Tibial artery (tissue), 4 donors: Measurements from ENCODE around the gene CEMP1.
"Not testable (repeated sequence)": the region's sequence is repeated elsewhere in the genome, so short reads cannot be mapped to it uniquely, and the experiment has no call there.

Source experiments
- DNase-seq, 2 donors: peaks; one replicate each; pipeline ENCODE4 v3.0.0-alpha.2; 2019
- H3K27ac ChIP-seq, 2 donors: fragments of 200-600 bp; sonication (generic) in 1 of 2; 1 replicate in 1 of 2; 2 replicates in 1 of 2; pipeline ENCODE4 v1.5.1; 2018 to 2019; ENCODE audit warnings: mild to moderate bottlenecking in 1 of 2
- H3K27me3 ChIP-seq, 2 donors: fragments of 200-600 bp; sonication (generic) in 1 of 2; one replicate each; pipeline versions ENCODE4 v1.5.1 to v1.6.0; 2016 to 2019
- H3K36me3 ChIP-seq, 3 donors: fragments of 200-600 bp; sonication (generic) in 2 of 3; one replicate each; pipeline ENCODE4 v1.5.1; 2016 to 2019; ENCODE audit warnings: mild to moderate bottlenecking in 2 of 3
- H3K4me1 ChIP-seq, 4 donors: fragments of 200-600 bp; sonication (generic) in 2 of 4; 1 replicate in 3 of 4; 2 replicates in 1 of 4; pipeline ENCODE4 v1.5.1; 2016 to 2019
- H3K4me3 ChIP-seq, 2 donors: fragments of 200-600 bp; sonication (generic) in 1 of 2; 1 replicate in 1 of 2; 2 replicates in 1 of 2; pipeline ENCODE4 v1.5.1; 2018 to 2019; ENCODE audit warnings: mild to moderate bottlenecking in 2 of 2
- H3K9me3 ChIP-seq, 3 donors: fragments of 200-600 bp; sonication (generic) in 1 of 3; one replicate each; pipeline ENCODE4 v1.5.1; 2016 to 2019
- CTCF ChIP-seq, 2 experiments: fragments of 200-600 bp in 1 of 2; fragments of 450-650 bp in 1 of 2; IDR thresholded peaks; one replicate each; pipeline ENCODE4 v1.5.1; 2017 to 2019; ENCODE audit warnings: antibody characterized with exemption in 2 of 2, mild to moderate bottlenecking in 1 of 2, moderate library complexity in 1 of 2
- intact Hi-C: fragments of 100-400 bp; cut with DNase I; formaldehyde crosslinking; loops from one replicate; pipeline ENCODE4 v1.15.0; 2023; ENCODE audit warnings: low total_unique reads

The CEMP1 gene

GRCh38 chr16:2531371-2531695 lies at the start of gene CEMP1:
TSS of gene CEMP1 (minus strand) at chr16:2531408. CDS start at chr16:2531073, 335 bp downstream.
- Histone ChIP-seq H3K27ac (peak within 1 kb of the TSS; percentile 98 to 99), H3K36me3 (peaks cover 6 to 36% (median 22%) of the 10 kb centered on the region in 3 donors), H3K4me3 (peak within 1 kb of the TSS; percentile 72 to 84), H3K9me3 (no peaks in the 10 kb centered on the region), H3K27me3 (no peaks in the 10 kb centered on the region), H3K4me1 (peaks cover 0 to 12% (median 7%) of the 10 kb centered on the region in 4 donors)
- no peak for TF ChIP-seq CTCF (IDR thresholded peaks at IDR 0.05)
- DNase-seq: no peak
- intact Hi-C loops: no loop called here

DNA sequence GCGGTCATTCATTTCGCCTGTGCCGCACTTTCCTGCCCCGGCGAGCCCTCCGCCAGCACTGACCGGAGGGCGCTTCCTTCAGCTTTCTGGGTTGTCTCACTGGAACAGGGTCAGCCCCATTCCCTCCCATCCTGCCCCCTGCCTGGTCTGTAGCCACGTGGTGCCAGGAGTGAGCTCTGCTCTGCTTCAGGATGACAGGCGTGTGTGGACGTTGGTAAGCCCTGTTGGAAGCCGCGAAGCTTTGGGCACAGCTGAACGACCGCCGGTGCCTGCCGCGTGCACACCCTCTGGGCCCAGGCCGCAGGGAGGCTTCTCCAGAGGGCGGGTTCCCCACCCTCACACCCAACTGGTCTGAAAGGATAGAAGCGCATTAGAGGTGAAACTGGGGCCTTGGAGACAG lies 49.6 kb upstream of the CEMP1 start:
- H3K9me3 ChIP-seq, H3K4me3 ChIP-seq, H3K4me1 ChIP-seq, H3K27ac ChIP-seq, intact Hi-C loops, H3K27me3 ChIP-seq, DNase-seq: not testable (repeated sequence)
- peaks cover 5 to 13% (median 10%) of the 10 kb centered on the region in 3 donors for H3K36me3 ChIP-seq

GRCh38 chr16:2580143-2580542 lies 48.9 kb upstream of the CEMP1 start:
- H3K27ac ChIP-seq, H3K4me3 ChIP-seq, H3K9me3 ChIP-seq, H3K36me3 ChIP-seq, intact Hi-C loops, DNase-seq, H3K4me1 ChIP-seq, H3K27me3 ChIP-seq: not testable (repeated sequence)

DNA sequence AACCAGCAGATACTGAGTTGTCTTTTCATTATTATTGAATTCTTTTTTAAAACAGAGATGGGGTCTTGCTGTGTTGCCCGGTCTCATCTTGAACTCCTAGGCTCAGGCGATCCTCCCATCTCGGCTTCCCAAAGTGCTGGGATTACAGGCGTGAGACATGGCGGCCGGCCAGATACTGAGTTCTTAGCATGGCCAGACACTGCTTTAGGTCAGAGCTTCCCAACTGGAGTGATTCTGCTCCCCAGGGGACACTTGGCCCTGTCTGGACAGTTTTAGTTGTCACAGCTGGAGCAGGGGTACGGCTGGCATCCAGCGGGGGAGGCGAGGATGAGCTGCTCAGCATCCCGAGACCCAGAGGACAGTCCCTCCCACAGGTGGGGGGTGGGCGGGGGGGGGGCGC lies 47.7 kb upstream of the CEMP1 start:
- H3K4me3 ChIP-seq, H3K9me3 ChIP-seq, H3K36me3 ChIP-seq, H3K4me1 ChIP-seq, intact Hi-C loops, H3K27ac ChIP-seq, DNase-seq, H3K27me3 ChIP-seq: not testable (repeated sequence)

DNA sequence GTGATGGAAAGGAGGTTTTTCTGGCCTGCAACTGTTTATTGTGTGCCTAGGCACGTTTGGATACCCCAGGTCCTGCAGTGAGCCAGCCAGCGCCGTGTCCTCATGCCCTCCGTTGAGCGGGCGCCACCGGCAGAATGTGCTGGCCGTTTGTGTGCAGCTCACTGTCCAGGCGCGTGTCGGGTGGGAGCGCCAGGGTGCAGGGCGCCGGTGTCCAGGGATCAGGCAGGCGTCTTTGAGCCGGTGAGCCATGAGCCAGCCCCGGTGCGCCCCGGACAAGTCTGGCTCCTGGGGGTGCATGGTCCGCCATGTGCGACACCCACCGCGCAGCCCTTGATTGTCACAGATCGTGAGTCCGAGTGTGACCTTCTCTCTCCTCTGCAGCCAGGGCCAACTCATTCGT lies 45.8 kb upstream of the CEMP1 start:
- H3K4me3 ChIP-seq, DNase-seq, H3K4me1 ChIP-seq, intact Hi-C loops, H3K9me3 ChIP-seq, H3K36me3 ChIP-seq, H3K27ac ChIP-seq, H3K27me3 ChIP-seq: not testable (repeated sequence)

GRCh38 chr16:2575839-2576238 lies 44.6 kb upstream of the CEMP1 start:
- H3K4me3 ChIP-seq, intact Hi-C loops, H3K4me1 ChIP-seq, DNase-seq, H3K27me3 ChIP-seq, H3K36me3 ChIP-seq, H3K27ac ChIP-seq, H3K9me3 ChIP-seq: not testable (repeated sequence)

- H3K9me3 ChIP-seq, DNase-seq, H3K36me3 ChIP-seq, intact Hi-C loops, H3K4me1 ChIP-seq, H3K27me3 ChIP-seq, H3K27ac ChIP-seq, H3K4me3 ChIP-seq: not testable (repeated sequence)
These were observed 41.5 kb upstream of the CEMP1 start for GRCh38 chr16:2572704-2573103.

DNA sequence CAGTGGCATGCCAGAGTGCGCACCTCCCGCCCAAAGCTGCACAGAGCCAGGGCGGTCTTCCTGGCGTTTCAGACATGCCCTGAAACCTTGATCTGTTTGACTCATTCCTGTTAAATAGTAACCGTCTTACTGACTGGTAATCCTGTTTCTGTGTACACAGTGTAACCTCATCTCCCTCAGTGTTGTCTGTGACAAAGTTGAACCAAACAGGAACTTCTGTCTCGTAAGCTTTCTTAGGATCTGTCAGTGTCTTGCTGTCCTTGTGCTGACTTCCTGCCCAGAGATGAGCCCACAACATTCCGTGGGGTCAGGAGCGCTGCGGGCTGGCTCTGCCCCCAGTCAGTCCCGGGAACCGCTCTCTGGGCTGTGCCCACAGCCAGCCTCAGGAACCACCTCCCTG lies 37.4 kb upstream of the CEMP1 start:
- H3K36me3 ChIP-seq, H3K4me3 ChIP-seq, H3K27me3 ChIP-seq, H3K4me1 ChIP-seq, H3K9me3 ChIP-seq, intact Hi-C loops, DNase-seq, H3K27ac ChIP-seq: not testable (repeated sequence)

GRCh38 chr16:2567506-2567905 lies 36.3 kb upstream of the CEMP1 start:
- H3K27me3 ChIP-seq, DNase-seq, intact Hi-C loops, H3K36me3 ChIP-seq, H3K4me1 ChIP-seq, H3K4me3 ChIP-seq, H3K27ac ChIP-seq, H3K9me3 ChIP-seq: not testable (repeated sequence)

- intact Hi-C loops, H3K27ac ChIP-seq, H3K4me3 ChIP-seq, H3K9me3 ChIP-seq, H3K4me1 ChIP-seq, H3K27me3 ChIP-seq, H3K36me3 ChIP-seq: not testable (repeated sequence)
- TF ChIP-seq CTCF (IDR thresholded peaks at IDR 0.05): peak in 1 of 2 experiments; percentile 37
- DNase-seq: peak in 1 of 2 donors; percentile 53
These were observed 29.6 kb upstream of the CEMP1 start for GRCh38 chr16:2560798-2561133.

DNA sequence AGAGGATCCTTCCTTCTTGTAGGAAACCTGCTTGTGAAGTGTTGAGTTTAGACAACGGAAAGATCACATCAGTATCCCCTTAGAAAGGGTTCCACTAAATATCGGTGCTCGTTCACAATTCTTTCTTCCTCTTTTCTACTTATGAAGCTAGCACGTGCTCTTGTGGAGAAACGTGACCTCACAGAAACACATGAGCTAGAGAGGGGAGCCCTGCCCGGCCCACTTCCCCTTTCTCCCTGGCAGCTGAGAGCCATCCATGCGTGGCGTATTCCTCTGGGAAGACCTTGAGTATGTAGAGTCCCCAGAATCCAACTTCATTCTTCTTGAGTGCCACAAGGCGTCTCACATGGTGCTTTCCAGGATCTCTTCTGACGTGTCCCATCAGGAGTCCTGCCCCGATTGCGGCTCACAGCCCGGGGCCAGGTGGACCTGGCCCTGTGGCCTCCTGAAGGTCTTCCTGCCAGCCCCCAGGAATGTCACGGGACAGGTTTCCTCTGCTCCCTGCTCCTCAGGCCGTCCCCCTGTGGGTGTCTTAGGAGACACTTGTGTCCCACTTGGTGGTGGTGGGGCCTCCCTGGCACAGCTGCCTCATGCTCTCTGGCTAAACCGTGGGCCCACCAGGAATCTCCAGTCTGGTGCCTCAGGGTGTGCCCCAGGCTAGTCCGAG lies 29.1 kb upstream of the CEMP1 start:
- H3K36me3 ChIP-seq, intact Hi-C loops, H3K4me1 ChIP-seq, H3K9me3 ChIP-seq, DNase-seq, H3K4me3 ChIP-seq, H3K27me3 ChIP-seq, H3K27ac ChIP-seq: not testable (repeated sequence)

DNA sequence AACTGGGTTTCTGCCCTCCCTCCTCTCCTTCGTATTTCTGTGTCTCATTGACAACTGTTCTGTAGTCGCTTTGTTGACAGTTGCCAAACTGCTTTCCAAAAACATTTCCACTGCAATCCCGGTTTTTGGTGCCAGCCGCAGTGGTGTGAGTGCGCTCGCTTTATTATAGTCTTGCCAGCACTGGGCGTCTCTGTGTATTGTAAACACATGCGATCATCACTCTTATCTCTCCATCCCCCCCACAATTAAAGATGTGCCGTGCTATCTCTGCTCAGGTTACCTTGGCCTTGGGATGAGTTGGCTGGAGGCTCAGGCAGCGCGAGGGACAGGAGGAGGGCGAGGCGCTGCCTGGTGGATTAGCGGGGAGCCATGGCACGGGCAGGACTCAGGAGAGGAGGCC lies 25.9 kb upstream of the CEMP1 start:
- H3K9me3 ChIP-seq, H3K4me3 ChIP-seq, DNase-seq, H3K27ac ChIP-seq, H3K27me3 ChIP-seq, intact Hi-C loops, H3K4me1 ChIP-seq, H3K36me3 ChIP-seq: not testable (repeated sequence)
